ENCODE results near the gene TMEM178B.

Gene TMEM178B

GRCh38 chr7:141436575-141437075 lies 362.8 kb downstream of the TMEM178B start:
- DNase-seq = no peak

- DNase-seq = no peak
Observed at GRCh38 chr7:141439164-141439563, 365.3 kb downstream of the TMEM178B start.

DNA sequence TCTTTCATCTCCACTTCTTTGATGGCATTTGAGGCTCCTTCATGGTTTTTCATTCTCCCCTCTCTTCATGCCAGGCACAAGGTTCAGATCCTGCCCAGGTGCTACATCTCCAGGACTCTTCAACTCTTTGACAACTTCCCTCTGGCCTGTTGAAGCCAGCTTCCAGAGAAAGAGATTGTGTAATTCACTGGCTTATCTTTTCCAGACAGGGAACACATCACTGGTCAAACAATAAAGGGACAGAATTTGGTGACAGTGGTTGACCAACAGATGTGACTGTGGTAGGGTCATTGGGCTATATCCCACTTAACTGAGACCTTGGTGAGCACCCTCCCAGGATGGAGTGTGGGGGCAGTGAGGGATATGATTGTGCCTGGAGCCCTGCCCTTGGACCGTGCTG lies 365.9 kb downstream of the TMEM178B start:
- DNase-seq = no peak

- DNase-seq = no peak
Observed at GRCh38 chr7:141441837-141442627, 368.2 kb downstream of the TMEM178B start.

- no peak for DNase-seq
Observed at GRCh38 chr7:141442781-141443180, 368.9 kb downstream of the TMEM178B start.

GRCh38 chr7:141444961-141445360 lies 371.1 kb downstream of the TMEM178B start:
- no peak for DNase-seq

DNA sequence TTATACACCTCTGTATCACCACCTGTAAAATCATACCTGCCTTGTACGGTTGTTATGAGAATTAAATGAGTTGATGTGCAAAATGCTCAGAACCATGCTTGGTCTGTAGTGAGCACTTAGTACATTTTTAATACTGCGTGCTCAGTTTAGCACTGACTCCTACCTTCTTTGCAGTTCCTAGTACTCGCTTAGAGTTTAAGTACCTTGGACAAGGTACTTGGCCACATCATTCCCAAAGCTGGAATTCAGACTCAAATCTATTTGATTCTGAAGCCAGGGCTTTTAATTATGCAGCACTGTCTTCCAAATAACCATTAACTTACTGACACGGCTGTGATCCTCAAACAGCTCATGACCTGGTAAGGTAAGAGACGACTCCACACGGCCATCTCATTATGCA lies 377.4 kb downstream of the TMEM178B start:
- DNase-seq = no peak

GRCh38 chr7:141452911-141453310 lies 379.0 kb downstream of the TMEM178B start:
- no peak for DNase-seq

- no peak for DNase-seq
Observed at GRCh38 chr7:141454338-141454737, 380.5 kb downstream of the TMEM178B start.

- no peak for DNase-seq
Observed at GRCh38 chr7:141455723-141456122, 381.9 kb downstream of the TMEM178B start.

GRCh38 chr7:141456298-141456697 lies 382.4 kb downstream of the TMEM178B start:
- no peak for DNase-seq

DNA sequence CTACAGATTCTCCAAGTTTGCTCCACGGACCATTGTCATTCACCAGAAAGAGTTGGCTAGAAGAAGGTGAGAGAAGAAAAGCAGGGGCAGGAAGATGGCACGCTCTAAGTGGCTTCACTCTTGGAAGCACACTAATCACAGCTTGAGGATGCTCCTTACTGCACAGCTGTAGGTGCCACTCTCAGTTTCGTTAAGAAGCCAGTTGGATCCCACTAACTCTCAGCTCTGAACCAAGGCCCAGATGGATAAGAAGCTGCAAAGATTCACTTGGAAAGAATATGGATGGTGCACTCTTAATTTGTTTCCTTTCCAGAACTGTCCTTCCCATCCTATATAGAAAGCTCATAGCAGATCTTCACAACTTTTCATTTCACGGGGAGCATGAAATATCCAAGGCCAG lies 382.8 kb downstream of the TMEM178B start:
- no peak for DNase-seq

GRCh38 chr7:141460781-141461715 lies 387.2 kb downstream of the TMEM178B start:
- no peak for DNase-seq

DNA sequence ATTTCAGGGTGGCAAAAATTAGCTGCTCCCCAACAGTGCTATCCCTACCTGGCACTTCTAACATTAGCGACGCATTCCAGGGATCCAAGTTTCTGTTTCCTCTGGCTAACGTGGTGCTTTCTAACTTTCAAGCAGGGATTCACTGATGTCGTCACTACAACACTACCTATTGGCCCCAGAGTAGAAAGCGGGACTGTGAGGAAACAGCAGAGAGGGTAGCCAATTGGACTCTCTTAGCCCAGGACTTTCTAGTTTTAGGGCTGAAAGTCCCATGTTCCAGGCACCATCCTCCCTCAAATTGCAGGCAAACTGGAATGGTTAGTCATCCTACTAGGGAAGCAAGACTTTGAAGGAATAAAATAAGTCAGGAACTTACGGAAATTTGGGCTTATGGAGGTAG lies 388.1 kb downstream of the TMEM178B start:
- DNase-seq = no peak

DNA sequence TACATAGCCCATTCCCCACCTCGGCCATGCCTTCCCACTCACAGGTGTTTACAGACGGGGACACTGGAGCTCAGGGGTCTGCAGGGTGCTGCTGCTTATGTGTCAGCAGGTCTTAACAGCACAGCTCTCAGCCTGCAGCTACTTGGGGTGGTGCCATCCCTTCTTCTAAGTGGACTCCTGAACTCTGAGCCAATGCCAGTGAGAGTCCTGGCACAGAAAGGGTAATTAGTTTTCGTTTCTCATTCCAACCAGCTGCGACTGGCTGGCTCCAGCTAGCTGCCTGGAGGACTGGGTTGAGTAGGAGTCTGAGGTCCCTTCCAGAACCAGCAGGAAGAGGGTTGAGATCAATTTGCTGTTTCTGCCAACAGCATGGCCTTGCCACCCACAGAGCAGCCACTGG lies 389.1 kb downstream of the TMEM178B start:
- DNase-seq = no peak

GRCh38 chr7:141463986-141464385 lies 390.1 kb downstream of the TMEM178B start:
- DNase-seq = no peak

DNA sequence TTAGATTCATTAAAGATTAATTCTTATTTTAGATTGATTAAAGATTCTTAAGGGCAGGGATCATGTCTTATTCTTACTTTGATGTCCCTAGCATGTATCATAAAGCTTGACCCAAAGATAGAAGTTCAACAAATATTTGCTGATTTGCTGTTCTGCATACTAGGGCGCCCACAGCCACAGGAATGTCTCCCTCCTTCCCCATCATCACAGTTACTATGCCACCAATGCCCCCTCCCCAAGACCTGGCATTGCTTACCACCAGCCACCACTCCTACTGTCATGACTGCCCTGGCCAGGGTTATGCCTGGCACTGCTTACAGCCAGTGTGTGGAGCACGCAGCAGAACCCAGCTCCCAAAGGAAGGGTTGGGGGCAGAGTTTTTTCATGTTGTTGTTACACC lies 390.7 kb downstream of the TMEM178B start:
- DNase-seq = no peak

DNA sequence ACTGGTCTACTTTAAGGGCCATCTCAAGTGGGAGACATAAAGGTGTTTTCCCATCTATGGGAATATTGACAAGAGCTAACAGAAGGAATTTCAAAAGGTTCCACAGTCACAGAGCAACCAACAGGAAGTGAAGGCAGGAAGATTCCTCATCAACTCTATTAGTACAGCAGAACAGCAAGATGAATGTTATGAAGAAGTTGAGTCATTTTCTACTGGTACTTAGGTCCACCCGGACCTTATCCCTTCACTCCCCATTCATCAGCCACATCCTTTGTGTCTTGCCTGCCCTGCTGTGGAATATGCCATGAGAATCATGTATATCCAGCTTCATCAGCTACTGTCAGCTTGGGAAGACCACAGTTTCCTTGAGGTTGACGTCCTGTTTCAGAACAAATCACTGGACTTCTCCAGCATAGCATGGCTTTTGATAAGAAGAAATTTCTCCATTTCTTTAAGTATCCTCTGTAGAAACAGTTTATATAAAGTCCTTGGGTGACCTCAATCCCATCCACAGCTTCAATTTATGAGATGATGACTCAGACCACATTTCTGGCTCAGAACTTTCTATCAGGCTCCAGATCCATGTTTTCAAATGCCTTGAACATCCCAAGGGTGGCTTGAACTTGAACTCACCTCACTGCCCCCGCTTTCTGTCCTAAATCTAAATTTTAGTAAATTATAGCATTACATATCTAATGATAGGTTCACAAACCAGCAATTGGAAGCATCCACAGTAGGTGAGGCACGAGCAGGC lies 392.5 kb downstream of the TMEM178B start:
- no peak for DNase-seq

DNA sequence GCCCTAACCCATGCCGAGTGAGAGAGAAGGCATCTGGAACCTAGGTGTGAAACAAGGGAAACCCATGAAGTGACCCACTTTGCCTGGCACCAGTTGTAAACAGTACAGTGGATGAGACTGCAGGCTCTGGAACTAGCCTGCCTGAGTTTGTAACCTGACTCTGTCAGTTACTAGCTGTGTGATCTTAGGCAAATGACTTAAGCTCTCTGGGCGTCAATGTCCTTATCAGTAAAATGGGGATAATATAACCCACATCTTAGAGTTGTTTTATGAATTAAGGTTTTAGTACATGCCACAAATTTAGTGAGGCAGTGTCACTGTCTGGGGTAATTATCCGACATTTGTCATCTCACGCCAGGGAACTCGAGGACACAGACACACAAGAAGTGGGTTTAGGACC lies 394.5 kb downstream of the TMEM178B start:
- no peak for DNase-seq

DNA sequence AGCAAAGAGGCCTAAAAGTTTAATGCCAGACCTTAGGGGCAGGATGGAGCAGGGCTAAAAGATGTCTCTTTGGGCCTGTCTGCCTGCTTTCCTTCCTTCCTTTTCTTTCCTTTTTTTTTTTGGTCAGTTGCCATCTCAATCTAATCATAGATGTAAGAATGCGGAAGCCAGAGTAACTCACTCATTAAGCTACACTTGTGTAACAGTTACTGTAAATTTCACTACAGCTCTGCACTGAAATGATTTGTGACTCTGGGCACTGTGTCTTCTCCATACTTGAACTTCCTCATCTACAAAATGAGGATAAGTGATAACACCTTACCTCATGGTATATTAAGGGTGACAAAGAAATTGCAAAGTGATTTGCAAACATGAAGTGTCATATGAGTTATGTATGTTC lies 401.8 kb downstream of the TMEM178B start:
- no peak for DNase-seq

DNA sequence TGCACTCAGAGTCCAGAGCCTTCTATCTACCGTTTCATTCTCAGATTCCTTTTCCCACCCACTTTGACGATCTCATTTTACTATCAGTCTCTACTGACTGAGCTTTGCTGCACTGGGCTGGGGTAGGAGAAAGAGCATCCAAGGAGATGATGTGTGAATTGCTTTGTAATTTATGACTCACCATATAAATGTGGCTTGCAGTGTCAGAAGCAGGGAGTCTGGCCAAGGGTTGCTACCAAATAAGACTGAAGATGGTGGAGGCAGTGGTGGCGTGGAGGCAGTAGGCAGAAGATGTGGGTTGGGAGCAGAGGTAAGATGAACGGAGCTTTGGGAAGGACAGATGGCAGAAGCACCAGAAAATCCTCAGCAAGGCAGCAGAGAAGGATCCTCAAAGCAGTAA lies 404.0 kb downstream of the TMEM178B start:
- DNase-seq = no peak

- DNase-seq = no peak
Observed at GRCh38 chr7:141478845-141479244, 405.0 kb downstream of the TMEM178B start.

DNA sequence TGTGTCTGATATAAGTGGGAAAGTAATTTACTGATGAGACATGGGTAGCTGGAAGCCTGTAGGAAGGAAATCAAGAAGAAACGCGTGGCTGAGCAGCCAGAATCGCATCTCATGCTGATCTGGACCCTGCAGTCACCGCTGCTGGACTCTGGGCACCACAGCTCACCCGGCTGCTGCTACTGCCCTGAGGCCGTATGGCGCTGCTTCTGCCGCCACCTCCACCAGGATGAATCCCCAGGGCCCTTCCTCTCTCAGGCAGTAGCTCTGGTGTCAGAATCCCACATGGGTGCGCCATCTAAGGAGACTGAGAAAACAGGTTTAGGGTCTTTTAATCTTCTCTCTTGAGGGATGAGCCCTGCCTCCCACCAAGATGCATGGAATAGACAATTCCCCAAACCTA lies 407.1 kb downstream of the TMEM178B start:
- DNase-seq = no peak
